Peyer's patch (tissue), 4 donors: Measurements from ENCODE around the gene NCBP1.

Experiments used
- CTCF ChIP-seq, 6 experiments: fragments of 450-650 bp in 4 of 6; fragments of 200-600 bp in 2 of 6; sonication (generic) in 1 of 6; IDR thresholded peaks; one replicate each; pipeline ENCODE4 v1.5.1; 2017 to 2019; ENCODE audit warnings: antibody characterized with exemption in 6 of 6, mild to moderate bottlenecking in 3 of 6, moderate library complexity in 1 of 6
- POLR2A ChIP-seq, 2 donors: fragments of 450-650 bp; IDR thresholded peaks; one replicate each; pipeline ENCODE4 v1.5.1; 2017; ENCODE audit warnings: antibody characterized with exemption in 2 of 2, mild to moderate bottlenecking in 2 of 2, moderate library complexity in 2 of 2

- TF ChIP-seq CTCF (IDR thresholded peaks at IDR 0.05) (no peak), POLR2A (IDR thresholded peaks at IDR 0.05) (no peak)
Observed at GRCh38 chr9:97596906-97597305, 36.7 kb upstream of the NCBP1 start.
